Mesodermal cell (in vitro differentiated cells): Measurements from ENCODE around the gene ABCA5.
A peak's percentile ranks its signal among the peaks of the same experiment; 100 is the strongest.
"Not testable (repeated sequence)": the region's sequence is repeated elsewhere in the genome, so short reads cannot be mapped to it uniquely, and the experiment has no call there.

Experiments
- H3K27ac ChIP-seq: 2 replicates; pipeline ENCODE4 v1.7.0; 2013; ENCODE audit warnings: mild to moderate bottlenecking, low read depth, low read length, moderate library complexity; ENCODE audit not compliant: severe bottlenecking
- H3K36me3 ChIP-seq: 2 replicates; pipeline ENCODE4 v1.7.1; 2013; ENCODE audit warnings: mild to moderate bottlenecking, low read length, moderate library complexity; ENCODE audit not compliant: control insufficient read depth, insufficient read depth
- H3K4me1 ChIP-seq: one replicate; pipeline ENCODE4 v1.7.1; 2013; ENCODE audit warnings: mild to moderate bottlenecking, low read length; ENCODE audit not compliant: insufficient read depth, control insufficient read depth, poor library complexity, severe bottlenecking
- H3K4me3 ChIP-seq: 2 replicates; pipeline ENCODE4 v1.7.0; 2013; ENCODE audit warnings: low read length, control low read depth, mild to moderate bottlenecking; ENCODE audit not compliant: insufficient read depth, poor library complexity, severe bottlenecking; ENCODE audit errors: extremely low read depth
- H3K9me3 ChIP-seq: 2 replicates; pipeline ENCODE4 v1.7.1; 2013; ENCODE audit warnings: mild to moderate bottlenecking, low read length, moderate library complexity; ENCODE audit not compliant: control insufficient read depth
- WGBS, 2 experiments: methylation state at CpG; one replicate each; pipeline ENCODE4 v1.1.5; 2013; ENCODE audit warnings: missing lambda C conversion rate in 2 of 2; ENCODE audit not compliant: insufficient coverage in 2 of 2; 5-methylcytosine and 5-hydroxymethylcytosine counted together

The ABCA5 gene

DNA sequence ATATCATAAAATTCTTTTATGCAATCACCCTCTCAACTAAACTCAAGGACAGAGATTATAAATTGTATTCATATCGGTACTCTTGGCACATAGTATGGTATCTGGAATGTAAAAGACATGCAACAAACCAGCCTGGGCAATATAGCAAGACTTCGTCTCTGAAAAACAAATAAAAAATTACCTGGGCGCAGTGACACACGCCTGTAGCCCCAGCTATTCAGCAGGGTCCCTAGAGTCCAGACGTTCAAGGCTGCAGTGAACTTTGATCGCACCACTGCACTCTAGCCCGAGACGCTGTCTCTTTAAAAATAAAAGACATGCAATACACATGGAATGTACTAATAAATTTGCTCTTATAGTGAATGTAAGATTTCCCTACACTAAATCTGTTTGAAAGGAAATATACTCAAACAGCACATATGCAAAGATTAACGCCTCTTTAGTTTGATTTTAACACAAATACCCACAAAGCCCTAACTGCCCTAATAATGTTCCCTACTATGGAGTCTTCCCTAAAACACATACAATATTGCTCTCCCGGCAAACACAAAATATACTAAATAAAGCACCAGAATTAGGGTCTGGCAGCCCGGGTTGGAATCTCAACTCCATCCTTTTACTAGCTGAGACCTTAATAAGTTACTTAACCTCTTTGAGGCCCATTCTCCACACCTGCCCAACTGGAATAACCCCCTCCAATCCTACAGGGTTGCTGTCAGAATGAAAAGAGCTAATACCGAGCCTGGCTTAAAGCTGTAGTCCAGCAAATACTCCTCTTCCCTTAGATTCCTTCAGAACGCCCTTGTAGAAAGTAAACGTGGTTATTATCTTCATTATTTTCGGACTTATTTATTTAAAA is 1.2 kb downstream of the ABCA5 start:
- Histone ChIP-seq H3K4me3 (peak overlapping the region; percentile 64), H3K36me3 (no peaks in the 10 kb centered on the region), H3K9me3 (no peaks in the 10 kb centered on the region), H3K4me1 (no peaks in the 10 kb centered on the region), H3K27ac (no peak overlapping the region)
- 68 to 77% methylated on average over 7 to 8 of the region's 15 CpGs for WGBS, 2 experiments

DNA sequence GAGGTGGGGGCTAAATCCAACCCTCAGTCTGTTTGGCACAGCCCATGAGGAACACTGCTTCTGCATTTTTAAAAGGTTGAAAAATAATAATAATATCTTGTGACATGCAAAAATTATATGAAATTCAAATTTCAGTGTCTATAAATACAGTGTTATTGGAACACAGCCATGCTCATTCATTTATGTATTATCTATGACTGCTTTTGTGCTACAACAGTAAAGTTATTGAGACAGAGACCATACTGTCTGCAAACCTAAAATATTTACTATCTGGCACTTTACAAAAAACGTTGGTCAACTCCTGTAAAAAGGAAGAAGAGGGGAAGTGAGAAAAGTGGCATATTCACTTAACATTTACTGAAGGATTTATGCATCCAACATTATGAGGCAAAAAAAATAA is 3.1 kb downstream of the ABCA5 start:
- no CpG with 5 or more reads among the region's 1 CpG for WGBS, 2 experiments
- Histone ChIP-seq H3K4me1 (no peaks in the 10 kb centered on the region), H3K27ac (no peak overlapping the region), H3K9me3 (no peaks in the 10 kb centered on the region), H3K4me3 (no peak overlapping the region), H3K36me3 (no peaks in the 10 kb centered on the region)

DNA sequence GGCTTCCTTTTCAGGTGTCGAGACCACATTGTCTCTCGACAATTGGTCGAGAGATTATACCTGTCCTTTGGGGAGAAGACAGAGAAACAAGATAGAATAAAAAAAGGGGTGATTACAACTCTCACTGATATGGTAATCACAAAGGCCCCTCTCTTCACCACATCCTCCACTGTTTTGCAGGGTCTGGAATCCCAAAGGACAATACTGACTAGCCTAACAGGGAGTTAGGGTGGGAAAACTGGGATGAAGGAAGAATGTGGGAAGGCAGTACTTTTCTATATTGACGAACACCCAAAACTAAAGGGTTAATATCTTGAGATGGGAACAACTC is 6.1 kb downstream of the ABCA5 start:
- H3K4me1 ChIP-seq, result no peaks in the 10 kb centered on the region
- H3K27ac ChIP-seq, result no peak overlapping the region
- H3K36me3 ChIP-seq, result no peaks in the 10 kb centered on the region
- no peak overlapping the region for H3K4me3 ChIP-seq
- WGBS, 2 experiments, result 85 to 93% methylated on average over 3 to 4 of the region's 4 CpGs
- no peaks in the 10 kb centered on the region for H3K9me3 ChIP-seq

DNA sequence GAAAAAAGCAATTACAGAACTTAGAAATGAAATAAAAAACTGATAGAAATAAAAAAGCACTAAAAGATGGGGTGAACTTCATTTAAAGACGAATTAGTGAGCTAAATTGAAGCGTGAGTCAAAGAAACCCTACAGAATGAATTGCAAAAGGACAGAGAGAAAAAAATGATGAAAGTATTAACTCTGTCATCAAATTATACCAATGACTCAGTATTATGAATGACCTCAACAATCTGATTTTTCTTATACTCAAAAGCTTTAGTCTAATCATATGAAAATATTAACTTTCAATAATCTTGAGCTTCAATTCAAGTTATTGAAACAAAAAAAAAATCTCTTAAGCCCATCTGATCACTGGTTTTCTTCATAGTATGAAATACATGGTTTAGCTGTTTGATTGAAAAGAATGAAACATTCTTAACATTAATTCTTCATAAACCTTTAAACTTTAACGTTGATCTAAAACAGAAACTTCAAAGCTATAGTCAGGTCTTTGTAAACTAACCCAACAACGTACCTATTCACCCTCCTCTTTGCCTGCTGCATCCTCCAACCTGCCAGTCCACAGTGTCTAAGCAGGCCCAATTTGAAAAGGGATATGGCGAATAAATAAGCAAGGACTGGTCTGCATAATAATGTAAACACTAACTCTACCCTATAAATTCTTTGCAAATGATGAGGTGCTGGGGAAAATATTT is 6.6 kb downstream of the ABCA5 start:
- no peaks in the 10 kb centered on the region for H3K4me1 ChIP-seq
- WGBS, 2 experiments, result no CpG with 5 or more reads among the region's 5 CpGs
- H3K4me3 ChIP-seq, result no peak overlapping the region

DNA sequence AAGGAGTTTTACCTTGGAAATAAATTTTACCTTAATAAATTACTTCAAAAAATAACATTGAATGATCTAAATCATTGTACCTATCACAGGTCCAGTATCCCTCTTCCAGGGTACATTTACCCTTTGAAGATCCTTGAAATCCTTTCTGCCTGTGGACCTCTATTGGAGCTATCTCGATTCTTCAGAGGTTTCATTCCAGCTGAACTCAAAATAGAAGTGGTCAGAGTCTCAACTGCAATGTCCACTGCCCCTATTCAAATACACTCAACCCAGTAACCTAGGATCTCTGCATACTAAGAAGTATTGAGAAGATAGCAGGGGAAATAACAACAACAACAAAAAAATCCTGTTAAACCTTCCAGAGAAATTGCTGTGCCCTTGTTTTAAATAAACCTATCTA is 9.3 kb downstream of the ABCA5 start:
- Histone ChIP-seq H3K4me3 (no peak overlapping the region), H3K4me1 (no peaks in the 10 kb centered on the region), H3K27ac (no peak overlapping the region), H3K36me3 (no peaks in the 10 kb centered on the region), H3K9me3 (no peaks in the 10 kb centered on the region)
- WGBS, 2 experiments, result 90 to 100% methylated on average over 1 of the region's 1 CpG

More for the DNA sequence above, 6.6 kb downstream of the ABCA5 start:
- no peaks in the 10 kb centered on the region for H3K9me3 ChIP-seq
- no peaks in the 10 kb centered on the region for H3K36me3 ChIP-seq
- no peak overlapping the region for H3K27ac ChIP-seq

DNA sequence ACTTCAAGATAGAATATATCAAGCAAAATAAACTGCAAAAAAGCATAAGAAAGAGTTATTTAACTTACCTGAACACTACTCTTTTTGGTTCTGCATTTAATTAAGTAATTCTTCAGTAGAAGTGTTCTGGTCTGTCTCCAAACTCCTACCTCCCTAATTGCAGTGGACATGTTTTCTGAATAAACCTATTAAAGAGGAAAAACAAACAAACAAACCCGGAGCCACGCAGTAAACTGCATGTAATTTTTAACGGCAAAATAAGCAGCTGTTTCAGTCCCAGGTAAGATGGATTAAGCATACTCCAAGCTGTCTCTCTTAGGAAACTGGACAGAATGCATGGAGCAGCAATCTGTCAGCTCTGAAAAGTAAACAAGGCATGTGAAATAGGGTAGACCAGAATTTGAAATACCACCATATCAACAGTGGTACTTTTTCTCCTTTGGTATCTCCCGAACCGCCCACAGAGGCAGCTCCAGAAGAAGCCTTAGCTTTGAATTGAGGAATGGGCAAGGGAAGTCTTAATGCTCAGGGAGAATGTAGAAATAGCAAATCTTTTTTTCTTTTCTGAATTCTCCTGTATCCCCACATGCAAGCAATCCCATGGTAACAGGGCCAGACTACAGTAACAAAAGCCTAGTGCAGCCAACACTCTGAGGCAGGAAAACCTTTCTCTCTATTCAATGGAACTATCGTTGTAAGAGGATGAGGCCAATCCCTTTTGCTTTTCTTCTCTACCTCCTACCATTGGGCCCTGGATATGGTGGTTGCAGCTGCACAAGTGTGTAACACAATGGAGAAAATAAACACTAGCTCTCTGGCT is 12.5 kb downstream of the ABCA5 start:
- Histone ChIP-seq H3K4me3 (no peak overlapping the region), H3K36me3 (no peaks in the 10 kb centered on the region), H3K9me3 (no peaks in the 10 kb centered on the region), H3K4me1 (no peaks in the 10 kb centered on the region), H3K27ac (no peak overlapping the region)
- WGBS, 2 experiments, result 82 to 100% methylated on average over 3 of the region's 6 CpGs

DNA sequence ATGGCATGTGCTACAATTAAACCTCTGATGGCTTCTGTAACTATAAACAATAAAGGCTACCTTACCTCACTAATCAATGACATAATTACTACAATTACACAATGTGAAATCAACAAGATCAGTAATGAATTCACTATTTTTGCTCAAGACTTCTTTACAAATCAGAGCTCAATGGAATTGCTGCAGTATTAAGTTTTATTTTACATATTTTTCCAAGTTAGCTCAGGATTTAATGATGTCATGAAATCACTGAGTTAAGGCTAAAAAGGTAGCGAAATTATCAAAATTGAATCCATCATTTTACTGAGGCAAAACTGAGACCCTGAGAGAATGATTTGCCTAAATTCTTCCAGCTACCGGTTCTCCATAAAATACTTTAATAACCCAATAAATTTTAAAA is 21.8 kb downstream of the ABCA5 start:
- H3K27ac ChIP-seq, result no peak overlapping the region
- H3K4me3 ChIP-seq, result no peak overlapping the region
- H3K4me1 ChIP-seq, result no peaks in the 10 kb centered on the region
- H3K9me3 ChIP-seq, result no peaks in the 10 kb centered on the region
- no peaks in the 10 kb centered on the region for H3K36me3 ChIP-seq
- WGBS, 2 experiments, result 67 to 94% methylated on average over 1 to 2 of the region's 2 CpGs

DNA sequence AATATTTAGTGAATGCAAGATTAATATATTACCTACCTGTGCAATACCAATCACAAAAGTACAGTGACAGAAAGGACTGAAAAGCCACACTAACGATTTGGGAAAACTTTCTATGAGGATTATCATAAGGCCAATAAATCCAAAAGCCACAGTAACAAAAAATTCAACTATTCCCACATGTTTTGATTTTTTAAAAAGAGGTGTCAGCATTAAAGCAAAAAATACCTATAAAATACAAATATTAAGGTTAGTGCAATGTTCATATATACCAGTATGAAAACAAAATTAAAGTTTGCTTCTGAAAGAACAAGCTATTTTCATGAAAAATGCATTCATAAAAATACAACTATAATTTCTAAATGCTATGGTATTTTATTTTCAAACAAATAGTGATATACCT is 24.3 kb downstream of the ABCA5 start:
- no CpG with 5 or more reads among the region's 1 CpG for whole genome bisulfite sequencing, 2 experiments
- Histone ChIP-seq H3K9me3 (no peaks in the 10 kb centered on the region), H3K4me1 (no peaks in the 10 kb centered on the region), H3K27ac (no peak overlapping the region), H3K4me3 (no peak overlapping the region), H3K36me3 (no peaks in the 10 kb centered on the region)

DNA sequence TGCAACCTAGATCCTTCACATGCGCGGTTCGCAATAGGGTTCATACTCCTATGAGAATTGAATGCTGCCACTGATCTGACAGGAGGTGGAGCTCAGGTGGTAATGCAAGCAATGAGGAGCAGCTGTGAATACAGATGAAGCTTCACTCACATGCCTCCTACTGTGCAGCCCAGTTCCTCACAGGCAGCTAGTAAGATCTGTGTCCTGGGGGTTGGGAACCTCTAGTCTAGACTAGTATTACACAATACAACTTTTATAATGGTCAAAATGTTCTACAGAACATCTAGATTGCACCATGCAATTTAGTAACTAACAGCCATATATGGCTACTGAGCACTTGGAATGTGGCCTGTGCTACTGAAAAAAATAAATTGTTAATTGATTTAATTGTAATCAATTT is 26.7 kb downstream of the ABCA5 start:
- H3K4me1 ChIP-seq, result no peaks in the 10 kb centered on the region
- H3K9me3 ChIP-seq, result no peaks in the 10 kb centered on the region
- WGBS, 2 experiments, result 100% methylated on average over 3 of the region's 3 CpGs
- H3K27ac ChIP-seq, result no peak overlapping the region
- no peak overlapping the region for H3K4me3 ChIP-seq
- H3K36me3 ChIP-seq, result no peaks in the 10 kb centered on the region

DNA sequence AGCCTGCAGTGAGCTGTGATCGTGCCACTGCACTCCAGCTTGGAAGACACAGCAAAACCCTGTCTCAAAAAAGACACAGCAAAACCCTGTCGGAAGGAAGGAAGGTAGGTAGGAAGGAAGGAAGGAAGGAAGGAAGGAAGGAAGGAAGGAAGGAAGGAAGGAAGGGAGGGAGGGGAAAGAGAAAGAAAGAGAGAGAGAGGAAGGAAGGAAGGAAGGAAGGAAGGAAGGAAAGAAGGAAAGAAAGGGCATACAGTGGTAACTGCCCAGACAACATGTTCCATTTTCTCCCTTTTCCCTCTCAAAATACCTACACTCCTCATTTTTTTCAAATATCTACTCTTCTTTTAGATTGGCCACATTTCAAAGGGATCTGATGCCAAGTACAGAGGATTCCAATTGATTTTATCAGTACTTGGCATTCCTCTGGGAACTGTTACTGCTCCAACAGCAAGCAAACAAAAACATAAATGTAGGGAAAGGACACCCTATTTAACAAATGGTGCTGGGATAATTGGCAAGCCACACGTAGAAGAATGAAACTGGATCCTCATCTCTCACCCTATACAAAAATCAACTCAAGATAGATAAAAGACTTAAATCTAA is 28.7 kb downstream of the ABCA5 start:
- H3K4me1 ChIP-seq, result not testable (repeated sequence)

More for the DNA sequence above, 28.7 kb downstream of the ABCA5 start:
- H3K4me3 ChIP-seq, H3K36me3 ChIP-seq, H3K9me3 ChIP-seq, H3K27ac ChIP-seq: not testable (repeated sequence)
- WGBS, 2 experiments, result no CpG with 5 or more reads among the region's 3 CpGs
